Measurements from ENCODE around the gene PRPF8.

GRCh38 chr17:1676401-1676800 is 8.3 kb downstream of the PRPF8 start:
- TF ChIP-seq POLR2AphosphoS5 (IDR thresholded peaks at IDR 0.05) (no peak), CTCF (IDR thresholded peaks at IDR 0.05) (no peak)

Measured in esophagus muscularis mucosa (tissue), 3 donors.